HepG2 (cell line): ENCODE results near the gene STIP1. TPM values are rescaled to one million over a fixed set of nuclear protein-coding genes. Genes with fewer than 3 reads are reported as not detected.
A peak's percentile ranks its signal among the peaks of the same experiment; 100 is the strongest.

Source experiments
- AKAP8 ChIP-seq: sonication (generic); formaldehyde crosslinking; IDR thresholded peaks from 2 replicates; pipeline ENCODE4 v1.5.1; 2020; ENCODE audit warnings: mild to moderate bottlenecking, missing genetic modification reagents
- CHD4 ChIP-seq: fragments of 200-600 bp; sonication (generic); IDR thresholded peaks from 2 replicates; pipeline ENCODE4 v1.7.0; 2017; ENCODE audit warnings: mild to moderate bottlenecking, low read length, borderline replicate concordance
- E2F5 ChIP-seq: sonication (generic); formaldehyde crosslinking; conservative IDR thresholded peaks from 2 replicates; pipeline ENCODE4 v1.4.0; 2020; ENCODE audit warnings: missing genetic modification reagents
- EP300 ChIP-seq, 3 experiments: sonication (generic) in 1 of 3; formaldehyde crosslinking in 1 of 3; IDR thresholded peaks; 2 replicates each; pipeline versions ENCODE4 v1.5.1 to v1.6.1; 2011 to 2020; ENCODE audit warnings: low read depth in 2 of 3, low read length in 2 of 3, borderline replicate concordance in 1 of 3, improper control_type of control experiment in 1 of 3, mild to moderate bottlenecking in 1 of 3, missing genetic modification reagents in 1 of 3, moderate library complexity in 1 of 3
- GATAD1 ChIP-seq: IDR thresholded peaks from 2 replicates; pipeline ENCODE4 v1.6.1; 2016; ENCODE audit warnings: missing genetic modification reagents, missing compliant biosample characterization
- GLMP ChIP-seq: sonication (generic); formaldehyde crosslinking; IDR thresholded peaks from 2 replicates; pipeline ENCODE4 v1.9.0; 2021; ENCODE audit warnings: missing genetic modification reagents, mild to moderate bottlenecking, borderline replicate concordance
- PRDM4 ChIP-seq: sonication (generic); formaldehyde crosslinking; IDR thresholded peaks from 2 replicates; pipeline ENCODE4 v1.9.0; 2021; ENCODE audit warnings: missing genetic modification reagents, borderline replicate concordance
- RBFOX2 ChIP-seq: fragments of 200-400 bp; formaldehyde crosslinking; IDR thresholded peaks from 2 replicates; pipeline ENCODE4 v1.6.1; 2017; ENCODE audit warnings: low read depth, mild to moderate bottlenecking, low read length
- SP4 ChIP-seq: sonication (generic); formaldehyde crosslinking; IDR thresholded peaks from 2 replicates; pipeline ENCODE4 v1.8.1; 2023; ENCODE audit warnings: mild to moderate bottlenecking, missing genetic modification reagents
- ZEB1 ChIP-seq: IDR thresholded peaks from 2 replicates; pipeline ENCODE4 v1.6.1; 2012; ENCODE audit warnings: mild to moderate bottlenecking, low read depth, inconsistent platforms; ENCODE audit not compliant: insufficient replicate concordance
- ZFP36L2 ChIP-seq: sonication (generic); formaldehyde crosslinking; IDR thresholded peaks from 2 replicates; pipeline ENCODE4 v1.4.0; 2020; ENCODE audit warnings: missing genetic modification reagents
- ZNF101 ChIP-seq: sonication (generic); formaldehyde crosslinking; IDR thresholded peaks from 2 replicates; pipeline ENCODE4 v1.4.0; 2020; ENCODE audit warnings: mild to moderate bottlenecking, low read depth, missing genetic modification reagents, borderline replicate concordance
- ZNF263 ChIP-seq: sonication (generic); formaldehyde crosslinking; IDR thresholded peaks from 2 replicates; pipeline ENCODE4 v1.4.0; 2020; ENCODE audit warnings: missing genetic modification reagents
- ZNF292 ChIP-seq: sonication (generic); formaldehyde crosslinking; IDR thresholded peaks from 2 replicates; pipeline ENCODE4 v1.8.1; 2022; ENCODE audit warnings: mild to moderate bottlenecking, low read depth, missing genetic modification reagents, borderline replicate concordance
- ZNF329 ChIP-seq: sonication (generic); formaldehyde crosslinking; IDR thresholded peaks from 2 replicates; pipeline ENCODE4 v1.9.0; 2021; ENCODE audit warnings: low read depth, mild to moderate bottlenecking, missing genetic modification reagents
- ZNF34 ChIP-seq: sonication (generic); formaldehyde crosslinking; IDR thresholded peaks from 2 replicates; pipeline ENCODE4 v1.4.0; 2020; ENCODE audit warnings: mild to moderate bottlenecking, missing genetic modification reagents, borderline replicate concordance
- ZNF512 ChIP-seq: sonication (generic); formaldehyde crosslinking; IDR thresholded peaks from 2 replicates; pipeline ENCODE4 v1.4.0; 2020; ENCODE audit warnings: mild to moderate bottlenecking, missing genetic modification reagents
- ZNF549 ChIP-seq: sonication (generic); formaldehyde crosslinking; IDR thresholded peaks from 2 replicates; pipeline ENCODE4 v1.5.0; 2020; ENCODE audit warnings: missing genetic modification reagents
- ZNF564 ChIP-seq: sonication (generic); formaldehyde crosslinking; IDR thresholded peaks from 2 replicates; pipeline ENCODE4 v1.8.1; 2023; ENCODE audit warnings: mild to moderate bottlenecking, missing genetic modification reagents
- ZNF607 ChIP-seq: sonication (generic); formaldehyde crosslinking; IDR thresholded peaks from 2 replicates; pipeline ENCODE4 v1.5.1; 2020; ENCODE audit warnings: missing genetic modification reagents, mild to moderate bottlenecking, borderline replicate concordance
- polyA plus RNA-seq, 8 experiments: library from polyadenylated mRNA; depleted of rRNA in 3 of 8; stranded (reverse) in 7 of 8; unstranded in 1 of 8; fragments of >200 nt; fragmentation: Illumina TruSeq in 4 of 8; extraction: Trizol in 4 of 8; gene quantifications; 2 replicates each; pipeline versions ENCODE4 v1.2.1 to v1.2.3, GENCODE V29; 2011 to 2016; ENCODE audit warnings: low read depth in 4 of 8, missing spikeins in 1 of 8, mixed read lengths in 1 of 8; ENCODE audit not compliant: insufficient read depth in 1 of 8
- total RNA-seq, 5 experiments: library from RNA; depleted of rRNA; stranded (reverse); fragments of >200 nt; fragmentation: Illumina TruSeq; extraction: Trizol; gene quantifications; 2 replicates each; pipeline ENCODE4 v1.2.3, GENCODE V29; 2016; ENCODE audit warnings: low read depth in 1 of 5

STIP1 gene
- total and polyA plus RNA-seq, 2 of the 13 experiments (the other 11 are each of a cell fraction or from before 2014, with no cell fraction given): 81.1 to 217 TPM

GRCh38 chr11:64230171-64230984, 44.4 kb downstream of the STIP1 start, which contains the start of gene DNAJC4 (continued):
- no peak for TF ChIP-seq ZNF34
- no peak for TF ChIP-seq EP300 (IDR thresholded peaks at IDR 0.05; ENCODE audit: low read depth in 2 of 2, low read length in 2 of 2)
- TF ChIP-seq EP300 (CRISPR knock-in tag; IDR thresholded peaks at IDR 0.05; ENCODE audit: borderline replicate concordance): no peak
- TF ChIP-seq ZNF292: 0 out of 2 replicates have a peak, but pooled peaks have one; percentile 24
- peak; percentile 50; the same call in 1 of the 2 replicates for TF ChIP-seq ZNF607 (CRISPR knock-in tag)
- TF ChIP-seq ZNF329 (CRISPR knock-in tag): 0 out of 2 replicates have a peak, but pooled peaks have one; percentile 66
- no peak for TF ChIP-seq PRDM4 (CRISPR knock-in tag)
- peak; percentile 52 for TF ChIP-seq ZEB1
- no peak for TF ChIP-seq GLMP
- TF ChIP-seq ZNF564 (CRISPR knock-in tag): peak; percentile 82
- no peak for TF ChIP-seq ZNF512 (CRISPR knock-in tag)
- no peak for TF ChIP-seq GATAD1 (CRISPR knock-in tag)
- no peak for TF ChIP-seq ZFP36L2 (CRISPR knock-in tag)
- peak; percentile 88 for TF ChIP-seq SP4
- peak; percentile 87 for TF ChIP-seq RBFOX2
- no peak for TF ChIP-seq E2F5 (CRISPR knock-in tag)
- peak; percentile 95; the same call in 1 of the 2 replicates for TF ChIP-seq AKAP8 (CRISPR knock-in tag)
- TF ChIP-seq CHD4: no peak
- TF ChIP-seq ZNF549 (CRISPR knock-in tag): no peak
- TF ChIP-seq ZNF263 (CRISPR knock-in tag): 0 out of 2 replicates have a peak, but pooled peaks have one; percentile 21
- TF ChIP-seq ZNF101: no peak
